Kidney (tissue), 14 donors: ENCODE measurements around the gene WDR7. TPM values are rescaled to one million over a fixed set of nuclear protein-coding genes. Genes with fewer than 3 reads are reported as not detected.

ENCODE experiments used
- DNase-seq, 5 donors: peaks; one replicate each; pipeline ENCODE4 v3.0.0-alpha.2; 2013 to 2020
- FAIRE-seq: peaks from 2 replicates; lab custom pipeline; 2012; peaks lifted over from hg19 to GRCh38; lab: Jason Lieb, UNC
- H3K27ac ChIP-seq, 2 donors: one replicate each; pipeline ENCODE4 v1.7.0; 2013; ENCODE audit warnings: low read depth in 2 of 2, low read length in 2 of 2, inconsistent platforms in 1 of 2
- H3K27me3 ChIP-seq: one replicate; pipeline ENCODE4 v1.7.1; 2013; ENCODE audit warnings: low read length, inconsistent platforms; ENCODE audit not compliant: control insufficient read depth, insufficient read depth
- H3K36me3 ChIP-seq, 3 donors: one replicate each; pipeline versions ENCODE4 v1.7.0 to v1.7.1; 2013; ENCODE audit warnings: low read length in 3 of 3, control low read depth in 1 of 3, inconsistent platforms in 1 of 3; ENCODE audit not compliant: insufficient read depth in 3 of 3, control insufficient read depth in 2 of 3
- H3K4me1 ChIP-seq, 3 donors: one replicate each; pipeline versions ENCODE4 v1.7.0 to v1.7.1; 2013; ENCODE audit warnings: low read length in 3 of 3, inconsistent platforms in 1 of 3, low read depth in 1 of 3; ENCODE audit not compliant: control insufficient read depth in 2 of 3, insufficient read depth in 2 of 3
- H3K4me3 ChIP-seq, 3 donors: one replicate each; pipeline versions ENCODE4 v1.7.0 to v1.8.1; 2013; ENCODE audit warnings: low read length in 3 of 3, control low read depth in 1 of 3, inconsistent platforms in 1 of 3
- H3K9ac ChIP-seq, 3 donors: one replicate each; pipeline versions ENCODE4 v1.7.0 to v1.7.1; 2013; ENCODE audit warnings: low read length in 3 of 3, control low read depth in 1 of 3, inconsistent platforms in 1 of 3
- H3K9me3 ChIP-seq, 3 donors: one replicate each; pipeline versions ENCODE4 v1.7.0 to v1.7.1; 2013; ENCODE audit warnings: low read length in 3 of 3, control low read depth in 1 of 3, inconsistent platforms in 1 of 3; ENCODE audit not compliant: control insufficient read depth in 2 of 3, insufficient read depth in 1 of 3
- intact Hi-C: fragments of 100-400 bp; cut with DNase I; formaldehyde crosslinking; loops from one replicate; pipeline ENCODE4 v1.11.1; 2022
- polyA plus RNA-seq: library from polyadenylated mRNA; stranded (reverse); fragments of 350-450 nt; fragmentation: Illumina TruSeq; extraction: RNeasy Lipid Tissue Mini Kit (QIAGEN cat#74804); gene quantifications from one replicate; pipeline ENCODE4 v1.2.3, GENCODE V29; 2014; ENCODE audit warnings: low read depth, low replicate concordance; ENCODE audit not compliant: insufficient read depth
- total RNA-seq: library from RNA; stranded (reverse); fragmentation: NEBNext Ultra II Directional; extraction: Animal tissue kit (Norgen Biotek cat#: 25700); gene quantifications from one replicate; pipeline ENCODE4 v1.2.1, GENCODE V29; 2021
- TF ChIP-seq, protein P1 (sequence below): IDR thresholded peaks from 3 replicates; pipeline ENCODE4 v1.5.1; 2012; ENCODE audit warnings: mild to moderate bottlenecking, moderate library complexity, borderline replicate concordance; ENCODE audit not compliant: insufficient read depth; ENCODE audit errors: extremely low read depth
- donor health status: control.
- donor health status: control.
- donor health status: control.
- donor health status: control.
- donor health status: control.
- donor health status: DM: yes; HTN: yes; CAD: no.
- donor health status: Normal renal cell carcinoma (clear cell type).

WDR7 gene
- total and polyA plus RNA-seq, 2 donors from 2014 or later, result 7.3 to 34.4 TPM

DNA sequence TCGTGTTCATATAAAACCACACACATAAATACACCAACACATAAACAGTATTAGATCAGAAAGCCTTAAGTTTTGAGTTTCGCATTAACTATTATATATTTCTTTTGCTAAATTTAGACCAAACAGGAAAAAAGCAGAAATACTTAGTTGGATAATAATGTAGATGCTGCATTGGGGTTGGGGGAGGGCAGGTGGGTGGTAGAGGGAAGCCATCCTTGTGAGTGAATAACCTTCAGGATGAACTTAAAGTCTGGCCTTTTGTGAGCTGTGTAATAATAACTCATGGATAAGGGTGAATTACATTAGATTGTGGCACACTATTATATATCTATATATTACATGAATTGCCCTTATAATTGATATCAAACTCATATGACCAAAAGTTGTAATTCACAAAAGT lies 174.7 kb downstream of the WDR7 start:
- TF ChIP-seq, protein P1, sequence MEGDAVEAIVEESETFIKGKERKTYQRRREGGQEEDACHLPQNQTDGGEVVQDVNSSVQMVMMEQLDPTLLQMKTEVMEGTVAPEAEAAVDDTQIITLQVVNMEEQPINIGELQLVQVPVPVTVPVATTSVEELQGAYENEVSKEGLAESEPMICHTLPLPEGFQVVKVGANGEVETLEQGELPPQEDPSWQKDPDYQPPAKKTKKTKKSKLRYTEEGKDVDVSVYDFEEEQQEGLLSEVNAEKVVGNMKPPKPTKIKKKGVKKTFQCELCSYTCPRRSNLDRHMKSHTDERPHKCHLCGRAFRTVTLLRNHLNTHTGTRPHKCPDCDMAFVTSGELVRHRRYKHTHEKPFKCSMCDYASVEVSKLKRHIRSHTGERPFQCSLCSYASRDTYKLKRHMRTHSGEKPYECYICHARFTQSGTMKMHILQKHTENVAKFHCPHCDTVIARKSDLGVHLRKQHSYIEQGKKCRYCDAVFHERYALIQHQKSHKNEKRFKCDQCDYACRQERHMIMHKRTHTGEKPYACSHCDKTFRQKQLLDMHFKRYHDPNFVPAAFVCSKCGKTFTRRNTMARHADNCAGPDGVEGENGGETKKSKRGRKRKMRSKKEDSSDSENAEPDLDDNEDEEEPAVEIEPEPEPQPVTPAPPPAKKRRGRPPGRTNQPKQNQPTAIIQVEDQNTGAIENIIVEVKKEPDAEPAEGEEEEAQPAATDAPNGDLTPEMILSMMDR, result no peak
- no peaks in the 10 kb centered on the region for H3K27me3 ChIP-seq
- H3K4me3 ChIP-seq, result no peak overlapping the region
- H3K36me3 ChIP-seq, result no peaks in the 10 kb centered on the region
- no peak overlapping the region for H3K27ac ChIP-seq
- intact Hi-C loops, result no loop called here
- FAIRE-seq (no peak), DNase-seq (no peak)
- no peaks in the 10 kb centered on the region for H3K4me1 ChIP-seq
- H3K9ac ChIP-seq, result no peak overlapping the region
- H3K9me3 ChIP-seq, result no peaks in the 10 kb centered on the region

DNA sequence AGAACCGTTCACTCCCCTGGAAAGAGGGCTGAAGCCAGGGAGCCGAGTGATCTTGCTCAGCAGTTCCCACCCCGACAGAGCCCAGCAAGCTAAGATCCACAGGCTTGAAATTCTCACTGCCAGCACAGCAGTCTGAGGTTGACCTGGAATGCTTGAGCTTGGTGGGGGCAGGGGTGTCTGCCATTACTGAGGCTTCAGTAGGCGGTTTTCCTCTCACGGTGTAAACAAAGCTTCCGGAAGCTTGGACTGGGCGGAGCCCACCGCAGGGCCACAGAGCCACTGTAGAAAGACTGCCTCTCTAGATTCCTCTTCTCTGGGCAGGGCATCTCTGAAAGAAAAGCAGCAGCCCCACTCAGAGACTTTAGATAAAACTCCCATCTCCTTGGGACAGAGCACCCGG lies 180.8 kb downstream of the WDR7 start:
- TF ChIP-seq, protein P1, result no peak
- intact Hi-C loops, result no loop called here
- no peaks in the 10 kb centered on the region for H3K36me3 ChIP-seq
- H3K4me1 ChIP-seq, result no peaks in the 10 kb centered on the region
- H3K4me3 ChIP-seq, result no peak overlapping the region
- H3K9ac ChIP-seq, result no peak overlapping the region
- H3K27ac ChIP-seq, result no peak overlapping the region
- DNase-seq, result no peak
- no peak for FAIRE-seq
- no peaks in the 10 kb centered on the region for H3K9me3 ChIP-seq
- no peaks in the 10 kb centered on the region for H3K27me3 ChIP-seq

DNA sequence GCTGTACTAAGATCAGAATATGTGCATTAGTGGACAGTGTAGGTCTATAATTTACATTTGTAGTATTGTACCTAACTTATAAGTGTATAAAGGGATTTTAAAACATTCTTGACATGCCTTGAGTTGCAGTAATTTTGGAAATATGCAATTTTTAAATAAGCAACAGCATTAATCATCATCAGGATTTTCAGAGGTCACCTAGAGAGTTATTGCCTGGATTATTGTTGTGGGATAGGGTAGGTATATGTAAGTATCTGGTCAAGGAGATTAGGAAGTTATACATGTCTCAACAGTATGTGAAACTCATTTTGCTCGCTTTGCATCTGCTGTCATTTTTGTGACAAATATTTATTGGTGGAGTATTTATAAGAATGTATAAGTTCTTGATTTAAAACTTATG lies 184.2 kb downstream of the WDR7 start:
- TF ChIP-seq, protein P1, result no peak
- no peak overlapping the region for H3K4me3 ChIP-seq
- no peaks in the 10 kb centered on the region for H3K9me3 ChIP-seq
- no peaks in the 10 kb centered on the region for H3K36me3 ChIP-seq
- intact Hi-C loops, result no loop called here
- no peak for FAIRE-seq
- H3K9ac ChIP-seq, result no peak overlapping the region
- no peak for DNase-seq
- no peak overlapping the region for H3K27ac ChIP-seq
- H3K27me3 ChIP-seq, result no peaks in the 10 kb centered on the region
- no peaks in the 10 kb centered on the region for H3K4me1 ChIP-seq

DNA sequence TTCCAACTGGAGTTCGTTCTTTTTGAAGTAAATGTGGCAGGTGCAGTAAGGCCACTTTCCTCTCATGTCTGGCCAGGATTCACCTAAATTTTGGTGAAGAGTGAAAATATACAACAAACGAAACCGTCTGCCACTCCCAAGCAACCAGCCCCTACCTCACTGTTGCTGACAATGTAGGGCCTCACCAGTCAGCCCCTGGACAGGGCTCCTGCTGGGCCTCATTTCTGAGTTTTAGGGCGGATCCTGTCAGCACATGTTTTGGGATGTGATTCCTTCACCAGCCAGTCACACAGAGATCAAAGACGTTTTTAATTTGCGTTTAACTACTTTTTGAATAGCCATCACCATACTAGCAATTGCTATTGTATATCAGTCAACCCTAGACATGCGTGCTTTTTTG lies 185.0 kb downstream of the WDR7 start:
- H3K27ac ChIP-seq, result no peak overlapping the region
- H3K36me3 ChIP-seq, result no peaks in the 10 kb centered on the region
- no peaks in the 10 kb centered on the region for H3K27me3 ChIP-seq
- no peak for DNase-seq
- no peak overlapping the region for H3K9ac ChIP-seq
- TF ChIP-seq, protein P1, result no peak
- no peaks in the 10 kb centered on the region for H3K9me3 ChIP-seq
- H3K4me1 ChIP-seq, result no peaks in the 10 kb centered on the region
- no peak overlapping the region for H3K4me3 ChIP-seq
- FAIRE-seq, result no peak
- intact Hi-C loops, result no loop called here
